ENCODE results near the gene NATD1. TPM values are rescaled to one million over a fixed set of nuclear protein-coding genes. Genes with fewer than 3 reads are reported as not detected.

The NATD1 gene
- total and polyA plus RNA-seq, 9 of the 15 experiments (the other 6 are each of a cell fraction or from before 2014, with no cell fraction given), result 0.24 to 5.4 (median 1.6) TPM

DNA sequence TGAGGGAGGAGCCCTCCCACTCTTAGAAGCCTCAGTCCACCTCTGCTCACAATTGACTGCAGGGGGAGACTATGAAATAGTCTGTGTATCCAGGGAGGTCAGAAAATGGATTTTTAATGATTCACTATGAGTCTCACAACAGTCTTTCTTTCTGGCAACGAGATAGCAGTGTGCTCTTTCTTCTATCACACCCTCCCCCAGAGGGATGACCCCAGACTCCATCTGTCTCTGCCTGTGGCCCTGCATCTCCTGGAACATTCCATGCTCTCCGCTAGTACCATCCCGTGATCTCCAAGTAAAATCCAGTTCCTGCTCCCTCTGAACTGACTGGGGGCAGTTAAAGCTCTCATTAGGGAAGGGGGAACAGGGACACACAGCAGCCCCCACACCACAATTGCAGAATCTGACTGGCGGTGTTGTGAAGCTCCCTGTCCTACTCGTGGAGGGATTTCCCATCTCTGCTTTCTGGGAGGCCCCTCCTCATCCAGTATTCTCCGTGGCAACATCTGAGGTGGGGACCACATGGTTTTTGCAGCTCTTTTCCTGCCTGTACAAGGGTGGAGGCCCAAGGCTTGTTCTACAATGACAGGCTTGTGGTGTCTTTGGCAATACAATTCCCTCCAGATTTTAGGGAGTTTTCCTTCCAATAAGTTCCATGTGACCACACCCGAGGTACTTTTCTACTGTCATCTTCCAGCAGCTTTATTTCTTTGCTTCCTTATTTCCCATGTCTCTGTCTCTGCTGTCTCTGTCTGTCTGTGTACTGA is 19.4 kb downstream of the NATD1 start (continued):
- TF ChIP-seq MYBL2 (IDR thresholded peaks at IDR 0.05; ENCODE audit: low read depth) (no peak), MYBL2 (CRISPR knock-in tag; IDR thresholded peaks at IDR 0.05; ENCODE audit: borderline replicate concordance) (no peak), ZNF764 (CRISPR knock-in tag; IDR thresholded peaks at IDR 0.05; ENCODE audit: low read depth) (no peak), CXXC5 (CRISPR knock-in tag; IDR thresholded peaks at IDR 0.05) (no peak)

DNA sequence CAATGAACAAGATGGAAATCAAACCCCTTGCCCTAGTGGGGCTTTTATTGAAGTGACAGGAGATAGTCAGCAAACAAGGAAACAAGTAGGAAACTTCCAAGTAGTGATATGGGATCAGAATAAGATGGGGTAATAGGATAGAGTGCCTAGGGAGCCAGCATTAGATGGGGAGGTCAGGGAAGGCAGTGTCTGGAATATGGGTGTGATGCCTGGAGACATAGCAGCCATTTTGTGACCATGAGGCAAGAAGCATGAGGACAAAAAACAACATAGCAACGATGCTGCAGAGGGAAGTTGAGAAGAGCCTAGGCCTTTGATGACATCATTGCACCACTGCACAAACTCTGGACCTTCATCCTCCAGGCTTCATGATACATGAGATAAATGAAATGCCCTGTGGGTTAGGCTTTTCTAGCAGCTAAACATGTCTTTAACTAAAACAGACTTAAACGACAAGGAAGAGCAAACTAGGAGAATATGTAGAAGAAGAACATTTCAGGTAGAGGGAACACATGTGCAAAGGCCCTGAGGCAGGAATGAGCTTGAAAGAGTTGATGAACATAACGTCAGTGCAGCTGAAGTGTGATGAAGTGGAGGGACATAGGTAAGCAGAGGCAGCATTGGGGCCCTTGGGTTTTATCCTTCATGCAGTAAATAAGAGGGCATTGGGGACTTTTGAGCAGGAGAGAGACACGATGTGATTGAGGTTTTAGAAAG is 21.0 kb downstream of the NATD1 start:
- Histone ChIP-seq H3K9me3 (replicated peaks; ENCODE audit: control insufficient read depth, insufficient read depth, low read depth, low read length) (no peaks in the 10 kb centered on the region), H3K4me1 (replicated peaks in 1 of 2; ENCODE audit: control insufficient read depth in 2 of 2, insufficient read depth in 2 of 2, low read length in 2 of 2) (no peaks in the 10 kb centered on the region), H3K27ac (ENCODE audit: extremely low read depth, low read depth, low read length) (no peak overlapping the region), H4K20me1 (replicated peaks; ENCODE audit: control insufficient read depth, insufficient read depth, low read length) (no peaks in the 10 kb centered on the region), H3K9me1 (ENCODE audit: control insufficient read depth, insufficient read depth, low read length) (no peaks in the 10 kb centered on the region), H3K9ac (ENCODE audit: insufficient read depth in 1 of 2, low read depth in 2 of 2, low read length in 2 of 2) (no peak overlapping the region), H3K27me3 (ENCODE audit: control insufficient read depth in 2 of 2, insufficient read depth in 2 of 2, low read length in 2 of 2) (no peaks in the 10 kb centered on the region), H3K4me2 (ENCODE audit: insufficient read depth, low read length) (no peak overlapping the region), H3K36me3 (ENCODE audit: control insufficient read depth, insufficient read depth, low read length) (no peaks in the 10 kb centered on the region), H3K4me3 (no peak overlapping the region), H3K79me2 (ENCODE audit: control insufficient read depth, insufficient read depth, low read length) (no peaks in the 10 kb centered on the region), H2AFZ (ENCODE audit: low read depth, low read length) (no peak overlapping the region)
- no peak for ATAC-seq
- BruUV-seq (replicated peaks), result no TSS peak
- FAIRE-seq, result no peak
- intact Hi-C loops (cut with micrococcal nuclease), result no loop called here
- WGBS (ENCODE audit: insufficient coverage, low coverage, missing lambda C conversion rate), result 41% methylated on average over 3 of the region's 4 CpGs
- in situ Hi-C loops (cut with MboI), result no loop called here
- TF ChIP-seq ZZZ3 (IDR thresholded peaks at IDR 0.05), result no peak
- peak; percentile 92 for TF ChIP-seq HLTF (IDR thresholded peaks at IDR 0.05)
- no peak for TF ChIP-seq HDAC3 (IDR thresholded peaks at IDR 0.05; ENCODE audit: borderline replicate concordance, partially characterized antibody)
- no peak for TF ChIP-seq BCL6 (CRISPR knock-in tag; IDR thresholded peaks at IDR 0.05)
- peak; percentile 59; the same call in 1 of the 2 replicates for TF ChIP-seq BCOR (IDR thresholded peaks at IDR 0.05)
- peak in 1 of 2 experiments; percentile 56; a peak in 1 of 4 replicates for TF ChIP-seq RCOR1 (IDR thresholded peaks at IDR 0.05; ENCODE audit: borderline replicate concordance in 1 of 2, low read depth in 2 of 2, low read length in 2 of 2)
- 0 out of 4 replicates have a peak, but pooled peaks of 1 of the 2 experiments have one; percentile 26 for TF ChIP-seq KDM1A (IDR thresholded peaks at IDR 0.05)
- no peak for TF ChIP-seq MLX (CRISPR knock-in tag; conservative IDR thresholded peaks at IDR 0.05)
- no peak for TF ChIP-seq NFXL1 (CRISPR knock-in tag; IDR thresholded peaks at IDR 0.05)
- peak; percentile 74; the same call in 1 of the 2 replicates for TF ChIP-seq SMARCA5 (IDR thresholded peaks at IDR 0.05)
- TF ChIP-seq CBX3 (IDR thresholded peaks at IDR 0.05; ENCODE audit: borderline replicate concordance in 1 of 2, low read length in 2 of 2), result peak in 1 of 2 experiments; percentile 55; a peak in 1 of 3 replicates
- TF ChIP-seq ADNP (tag; IDR thresholded peaks at IDR 0.05), result peak; percentile 68; the same call in 1 of the 2 replicates
- TF ChIP-seq TRIM24 (IDR thresholded peaks at IDR 0.05), result no peak
- peak; percentile 5; the same call in 1 of the 2 replicates for TF ChIP-seq NFIC (IDR thresholded peaks at IDR 0.05)
- peak; percentile 95 for TF ChIP-seq RBM25 (IDR thresholded peaks at IDR 0.05; ENCODE audit: low read depth, low read length, severe bottlenecking)
- DNase-seq (ENCODE audit: extremely low read depth in 1 of 4, low spot score in 3 of 4), result no peak
- ChIA-PET CTCF (ENCODE audit: low intra/inter-chr PET ratio) (no interaction called here), POLR2A (no interaction called here)

Measured in K562 (cell line).